GM19238 (cell line): Measurements from ENCODE around the gene STAMBPL1.
"Not testable (repeated sequence)": the region's sequence is repeated elsewhere in the genome, so short reads cannot be mapped to it uniquely, and the experiment has no call there.

ENCODE experiments used
- DNase-seq: peaks from one replicate; pipeline ENCODE4 v3.0.0; 2011; ENCODE audit warnings: low spot score; ENCODE audit not compliant: insufficient read length

The STAMBPL1 gene

DNA sequence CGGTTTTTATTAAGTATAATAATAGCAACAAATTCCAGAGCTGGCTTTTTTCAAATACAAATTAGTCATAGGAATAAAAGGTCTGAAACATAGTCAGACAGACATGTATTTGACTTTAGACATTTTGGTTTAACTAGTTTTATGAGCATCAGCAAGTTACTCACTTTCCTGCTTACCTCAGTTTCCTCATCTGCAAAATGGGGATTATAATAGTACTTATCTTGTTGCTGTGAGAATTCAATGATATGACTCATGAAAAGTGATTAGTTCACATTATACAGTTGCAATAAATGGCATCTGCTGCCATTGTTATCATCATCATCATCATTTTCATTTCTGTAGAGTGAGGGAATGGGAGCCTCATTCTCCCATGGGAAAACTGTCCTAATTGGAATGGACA lies 39.0 kb downstream of the STAMBPL1 start:
- no peak for DNase-seq

DNA sequence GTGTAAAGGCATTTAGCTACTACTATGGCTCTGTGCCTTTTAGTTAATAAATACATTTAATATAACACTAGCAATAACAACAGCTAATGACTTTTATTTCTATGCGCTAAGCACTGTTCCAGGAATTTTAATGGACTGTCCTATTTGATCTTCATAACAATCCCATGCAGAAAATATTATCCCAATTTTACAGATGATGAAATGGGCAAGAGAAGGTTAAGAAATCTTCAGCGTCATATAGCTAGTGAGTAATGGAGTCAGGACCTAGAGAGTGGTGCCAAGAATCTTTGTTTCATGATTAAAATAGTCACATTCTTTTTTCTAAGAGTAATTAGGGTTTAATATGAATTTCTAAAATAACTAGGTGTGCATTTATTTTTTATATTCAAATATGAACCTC lies 40.2 kb downstream of the STAMBPL1 start:
- no peak for DNase-seq

DNA sequence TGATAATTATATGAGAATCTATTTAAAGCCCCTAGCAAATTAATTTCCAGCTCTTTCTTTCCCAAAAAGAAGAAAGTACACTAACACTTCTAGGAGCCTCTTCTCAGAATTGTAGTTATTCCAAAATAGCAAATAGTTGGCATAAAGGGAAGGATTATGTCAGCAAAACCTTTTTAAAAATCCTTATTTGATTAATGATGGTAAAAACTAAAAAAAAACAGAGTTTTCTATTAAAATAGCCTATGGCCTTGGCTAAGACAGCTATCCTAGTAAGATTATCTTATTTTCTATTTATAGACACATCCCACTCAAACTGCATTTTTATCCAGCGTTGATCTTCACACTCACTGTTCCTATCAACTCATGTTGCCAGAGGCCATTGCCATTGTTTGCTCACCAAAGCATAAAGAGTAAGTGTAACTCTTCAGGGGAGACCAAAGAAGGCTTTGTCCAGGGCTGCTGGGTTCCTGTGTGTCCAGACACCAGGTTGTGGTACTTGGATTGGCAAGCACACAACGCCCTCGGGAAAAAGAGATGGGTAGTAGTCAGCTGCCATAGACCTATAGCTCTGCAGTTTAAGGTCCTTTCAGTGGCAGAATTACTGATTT lies 41.0 kb downstream of the STAMBPL1 start:
- no peak for DNase-seq

DNA sequence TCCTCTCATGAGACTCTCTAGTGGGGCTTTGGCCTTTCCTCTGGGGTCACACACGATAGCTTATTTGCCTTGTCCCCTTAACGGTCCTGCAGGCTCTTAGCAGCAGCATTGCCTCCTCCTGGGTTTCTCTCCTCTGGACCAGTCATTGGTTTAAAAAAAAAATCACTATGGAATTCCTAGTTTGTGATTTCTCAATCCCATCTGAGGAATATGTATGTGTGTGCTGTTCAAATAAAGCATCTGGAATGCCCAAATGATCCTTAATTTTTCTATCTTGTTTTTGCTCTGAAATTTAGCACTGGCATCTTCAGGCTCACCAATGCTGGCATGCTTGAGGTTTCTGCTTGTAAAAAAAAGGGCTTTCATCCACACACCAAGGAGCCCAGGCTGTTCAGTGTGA lies 42.0 kb downstream of the STAMBPL1 start:
- no peak for DNase-seq

DNA sequence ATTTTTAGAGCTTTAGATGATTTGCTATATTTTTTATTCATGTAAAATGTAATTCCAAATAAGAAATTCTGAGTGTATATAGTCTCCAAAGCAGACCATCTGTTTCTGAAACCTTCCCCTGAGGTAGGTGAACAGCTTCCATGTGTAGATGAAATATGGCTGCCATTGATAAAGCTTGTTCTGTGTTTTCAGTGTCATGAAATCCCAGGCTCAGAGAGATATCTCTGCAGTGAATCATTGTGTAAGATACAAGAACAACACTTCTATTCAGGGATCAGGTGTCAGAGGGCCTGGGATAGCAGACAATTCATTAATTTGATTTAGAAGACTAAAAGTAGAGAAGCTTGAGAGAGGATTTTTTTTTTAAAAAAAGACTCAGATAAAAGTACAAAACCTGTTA lies 43.5 kb downstream of the STAMBPL1 start:
- DNase-seq: no peak

DNA sequence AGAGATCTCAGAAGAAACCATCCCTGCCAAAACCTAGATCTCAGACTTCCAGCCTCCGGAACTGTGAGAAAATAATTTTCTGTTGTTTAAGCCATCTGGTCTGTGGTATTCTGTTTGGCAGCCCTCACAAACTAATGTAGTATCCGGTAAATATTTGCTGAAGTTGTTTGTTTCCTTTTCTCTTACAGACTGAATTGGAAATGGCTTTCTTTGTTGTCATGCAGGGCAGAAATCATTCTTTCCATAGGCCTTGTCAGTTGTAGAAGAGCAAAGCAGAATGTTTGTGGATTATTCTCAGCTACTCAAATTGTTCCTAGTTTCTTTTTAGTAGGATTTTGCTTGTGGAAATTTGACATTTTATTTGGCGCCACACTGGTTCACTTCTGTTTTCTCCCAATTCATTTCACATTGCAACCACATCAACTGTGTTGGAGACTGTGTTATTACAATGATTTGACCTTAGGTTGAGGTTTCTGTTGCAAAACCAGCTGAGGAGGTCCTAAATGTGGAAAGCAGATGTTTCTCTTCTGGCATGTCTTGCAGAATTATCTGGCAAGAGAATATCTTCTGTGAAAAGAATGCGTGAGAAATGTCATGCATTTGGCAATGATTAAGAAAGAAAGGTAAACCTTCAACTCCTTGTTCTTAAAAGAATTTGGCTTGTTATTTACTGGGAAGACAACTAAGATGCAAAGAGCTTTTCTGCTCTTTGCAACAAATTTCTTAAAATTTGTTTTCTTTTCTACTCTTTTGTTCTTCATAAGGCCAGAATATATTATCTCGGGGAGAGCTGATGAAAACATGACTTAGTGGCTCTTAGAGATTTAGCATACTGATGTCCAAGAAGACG lies 46.7 kb downstream of the STAMBPL1 start:
- DNase-seq: no peak

DNA sequence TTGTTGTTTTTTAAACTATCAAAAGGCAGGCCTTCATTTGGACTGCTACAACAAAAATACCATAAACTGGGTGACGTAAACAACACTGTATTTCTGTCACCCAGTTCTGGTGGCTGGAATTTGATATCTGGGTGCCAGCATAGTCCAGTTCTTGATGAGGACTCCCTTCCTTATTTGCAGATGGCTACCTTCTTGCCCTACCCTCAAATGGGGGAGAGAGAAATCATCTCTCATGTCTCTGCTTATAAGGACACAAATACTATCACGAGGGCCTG lies 47.3 kb downstream of the STAMBPL1 start:
- DNase-seq: no peak

DNA sequence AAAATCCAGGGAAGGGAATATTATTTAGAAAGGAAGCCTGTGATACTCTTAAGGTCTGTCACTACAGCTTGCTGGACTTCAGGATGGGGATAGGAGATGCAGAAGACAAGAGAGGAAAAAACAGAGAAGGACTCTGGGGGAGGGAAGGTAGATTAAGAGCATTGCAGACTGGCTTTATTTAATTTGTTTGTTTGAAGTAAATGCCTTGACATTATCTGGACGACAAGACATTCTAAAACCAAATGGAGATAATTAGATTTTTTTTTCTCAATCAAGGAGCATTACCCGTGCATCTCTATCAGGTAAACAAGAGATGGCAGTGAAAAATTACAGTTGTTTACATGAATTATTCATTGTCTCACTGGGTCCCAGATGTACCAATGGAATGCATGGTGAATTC lies 48.2 kb downstream of the STAMBPL1 start:
- no peak for DNase-seq

DNA sequence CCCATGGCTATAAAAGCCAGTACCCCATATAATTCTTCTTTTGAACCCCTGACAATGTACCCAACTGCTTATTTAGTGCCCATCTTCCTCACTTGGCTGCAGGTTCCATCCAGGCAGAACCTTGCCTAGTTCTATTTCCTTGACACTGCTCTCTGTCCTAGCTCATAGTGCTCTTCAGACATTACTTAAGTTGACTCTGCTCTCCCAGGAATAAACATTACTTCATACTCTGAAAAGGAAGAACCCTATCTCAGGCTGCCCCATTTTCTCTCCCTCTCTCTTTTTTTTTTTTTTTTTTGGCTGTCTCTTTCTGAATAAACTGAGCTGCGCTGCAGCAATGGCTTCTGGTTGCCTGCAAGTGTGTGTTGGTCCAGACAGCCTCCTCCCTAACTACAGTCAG lies 51.5 kb downstream of the STAMBPL1 start:
- DNase-seq: no peak

DNA sequence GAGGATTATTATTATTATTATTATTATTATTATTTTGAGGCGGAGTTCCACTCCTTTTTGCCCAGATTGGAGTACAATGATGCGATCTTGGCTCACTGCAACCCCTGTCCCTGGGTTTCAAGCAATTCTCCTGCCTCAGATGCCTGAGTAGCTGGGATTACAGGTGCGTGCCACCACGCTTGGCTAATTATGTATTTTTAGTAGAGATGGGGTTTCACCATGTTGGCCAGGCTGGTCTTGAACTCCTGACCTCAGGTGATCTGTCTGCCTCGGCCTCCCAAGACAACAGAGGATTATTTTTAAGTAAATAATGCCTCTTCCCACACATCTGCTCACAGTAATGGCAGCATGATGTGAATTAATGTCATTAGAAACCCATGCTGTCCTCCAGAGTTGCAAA lies 52.0 kb downstream of the STAMBPL1 start:
- DNase-seq: not testable (repeated sequence)

DNA sequence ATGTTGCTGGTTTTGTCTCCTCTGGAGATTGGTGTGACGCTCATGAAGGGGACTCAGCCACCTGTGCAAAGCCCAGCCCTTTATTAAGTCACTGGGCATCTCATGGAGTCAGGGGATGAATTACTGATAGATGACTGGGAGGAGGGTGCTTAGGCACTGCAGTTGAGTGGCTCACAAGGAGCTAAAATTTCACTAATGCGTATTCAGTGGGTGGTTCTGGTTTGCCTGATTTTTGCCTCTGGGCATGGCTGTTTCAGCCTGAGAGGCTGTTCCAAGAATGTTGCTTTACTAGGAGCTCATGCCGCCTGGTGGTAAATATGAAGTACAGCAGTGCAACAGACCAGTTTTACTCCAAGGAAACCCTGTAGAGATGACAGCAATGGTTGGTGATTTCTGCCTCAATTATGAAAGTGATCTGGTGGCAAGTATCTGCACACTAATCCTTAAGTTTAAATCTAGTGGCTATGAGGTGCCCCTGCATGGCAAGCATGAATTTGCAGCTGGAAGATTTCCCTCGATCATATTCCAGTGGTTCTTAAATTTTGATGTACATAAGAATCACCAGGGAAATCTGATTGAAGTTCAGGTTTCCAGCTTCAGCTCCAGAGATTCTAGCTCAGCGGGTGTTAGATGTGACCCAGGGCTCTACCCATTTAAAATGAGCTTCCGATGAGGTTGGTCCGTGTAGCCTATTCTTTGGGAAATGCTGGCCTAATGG lies 52.7 kb downstream of the STAMBPL1 start:
- DNase-seq: peak; percentile 19

DNA sequence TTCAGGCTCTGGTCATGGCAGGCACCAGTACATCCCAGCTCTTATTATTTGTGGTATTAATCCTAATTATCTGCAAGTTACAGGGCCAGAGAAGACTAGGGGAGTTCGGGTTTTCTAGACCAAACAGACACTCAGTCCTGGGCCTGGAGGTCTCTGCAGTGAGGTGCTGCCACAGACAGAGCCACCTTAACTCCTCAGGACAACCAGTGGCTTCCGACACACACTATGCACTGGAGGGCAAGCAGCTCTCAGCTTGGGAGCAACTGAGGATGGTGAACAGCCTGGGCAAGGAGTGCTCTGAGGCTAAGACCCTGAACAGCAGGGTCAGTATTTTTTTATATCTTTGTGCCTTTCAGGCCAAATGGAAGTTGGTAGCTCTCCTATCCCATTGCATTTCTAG lies 53.5 kb downstream of the STAMBPL1 start:
- DNase-seq: no peak

DNA sequence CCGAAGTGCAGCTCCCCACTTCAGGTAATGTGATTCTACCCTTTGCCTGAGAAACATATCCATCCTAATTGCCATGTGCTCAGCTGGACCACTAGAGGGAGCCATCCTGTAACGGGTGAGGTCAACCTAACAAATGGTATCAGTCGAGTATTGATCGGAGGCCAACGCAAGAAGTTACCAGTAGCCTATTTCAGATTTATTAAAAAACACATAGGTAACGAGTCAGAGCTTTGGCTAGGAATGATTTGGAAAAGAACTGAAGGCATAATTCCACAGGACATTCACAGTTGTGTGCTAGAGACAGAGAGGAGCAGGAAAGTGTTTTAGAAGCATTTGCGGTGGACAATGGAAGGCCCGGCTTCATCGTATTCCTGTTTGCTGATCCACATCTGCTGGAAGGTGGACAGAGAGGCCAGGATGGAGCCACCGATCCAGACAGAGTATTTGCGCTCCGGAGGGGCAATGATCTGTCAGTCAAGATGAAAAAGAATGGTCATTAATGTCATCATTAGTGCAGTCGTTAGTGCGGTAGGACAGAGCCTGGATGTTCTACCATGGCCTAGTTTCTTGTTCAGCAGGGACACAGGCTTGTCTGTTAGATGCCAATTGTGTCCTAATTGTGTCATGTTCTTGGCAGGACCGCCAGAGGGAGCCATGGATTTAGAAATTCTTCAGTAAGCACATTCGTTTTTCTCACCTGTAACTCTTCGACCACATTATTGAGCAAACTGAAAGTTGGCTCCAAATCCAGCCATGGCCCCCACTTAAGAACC lies 55.0 kb downstream of the STAMBPL1 start:
- DNase-seq: peak; percentile 20

DNA sequence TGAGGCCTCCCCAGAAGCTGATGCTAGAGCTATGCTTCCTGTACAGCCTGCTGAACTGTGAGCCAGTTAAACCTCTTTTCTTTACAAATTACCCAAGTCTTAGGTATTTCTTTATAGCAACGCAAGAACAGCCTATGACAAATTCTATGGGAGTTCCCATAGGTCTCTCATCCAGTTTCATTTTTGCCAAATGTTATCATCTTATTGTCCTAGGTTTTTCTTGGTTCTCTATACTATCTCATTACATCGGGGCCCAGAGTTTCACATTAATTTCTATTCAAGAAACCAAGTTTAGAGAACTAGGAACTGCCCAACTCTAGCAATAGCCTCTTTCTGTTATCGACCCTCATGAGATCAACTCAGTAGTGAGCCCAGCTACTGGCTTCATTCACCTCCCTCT lies 56.6 kb downstream of the STAMBPL1 start:
- no peak for DNase-seq

DNA sequence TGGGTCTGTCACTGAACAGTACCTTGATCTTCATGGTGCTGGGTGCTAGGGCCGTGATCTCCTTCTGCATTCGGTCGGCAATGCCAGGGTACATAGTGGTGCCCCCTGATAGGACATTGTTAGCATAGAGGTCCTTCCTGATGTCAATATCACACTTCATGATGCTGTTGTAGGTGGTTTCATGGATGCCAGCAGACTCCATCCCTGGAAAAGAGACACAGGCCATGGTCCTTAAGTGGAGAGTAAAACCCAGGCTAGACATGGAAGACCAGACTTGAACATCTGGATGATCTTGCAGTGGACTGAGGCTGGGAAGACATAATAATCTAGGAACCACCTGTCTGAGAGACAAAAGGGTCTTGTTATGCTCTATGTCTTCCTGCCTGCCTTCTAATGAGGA lies 58.0 kb downstream of the STAMBPL1 start:
- no peak for DNase-seq

DNA sequence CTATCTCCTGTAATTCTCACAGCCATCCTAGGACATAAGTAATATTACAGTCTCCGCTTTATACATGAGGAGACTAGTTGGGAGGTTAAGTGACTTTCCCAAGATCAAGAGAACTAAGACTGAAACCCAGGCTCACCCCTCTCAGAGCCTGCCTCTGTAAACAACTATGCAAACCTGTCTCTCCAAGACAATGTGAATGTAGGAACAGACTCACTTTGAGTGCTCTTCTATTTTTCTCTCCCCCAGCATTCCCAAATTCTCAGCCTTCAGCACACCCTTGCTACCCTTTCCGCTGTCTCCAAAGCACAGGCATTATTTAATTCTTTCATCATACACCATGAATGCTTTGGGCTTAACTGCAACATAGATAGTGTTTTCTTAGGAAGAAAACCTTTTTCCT lies 58.9 kb downstream of the STAMBPL1 start:
- no peak for DNase-seq

DNA sequence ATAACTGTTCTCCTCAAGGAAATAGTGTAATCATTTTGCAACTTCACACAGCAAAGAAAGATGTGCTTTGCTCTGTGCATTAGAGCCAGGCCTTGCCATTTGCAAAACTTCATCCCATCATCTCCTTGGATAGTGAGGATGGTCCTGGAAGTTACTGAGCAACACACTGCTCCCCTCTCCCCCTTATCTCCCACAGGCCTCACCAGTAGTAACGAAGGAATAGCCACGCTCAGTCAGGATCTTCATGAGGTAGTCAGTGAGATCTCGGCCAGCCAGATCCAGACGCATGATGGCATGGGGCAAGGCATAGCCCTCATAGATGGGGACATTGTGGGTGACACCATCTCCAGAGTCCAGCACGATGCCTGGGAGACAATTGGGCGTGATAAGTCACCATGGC lies 61.0 kb downstream of the STAMBPL1 start:
- no peak for DNase-seq

DNA sequence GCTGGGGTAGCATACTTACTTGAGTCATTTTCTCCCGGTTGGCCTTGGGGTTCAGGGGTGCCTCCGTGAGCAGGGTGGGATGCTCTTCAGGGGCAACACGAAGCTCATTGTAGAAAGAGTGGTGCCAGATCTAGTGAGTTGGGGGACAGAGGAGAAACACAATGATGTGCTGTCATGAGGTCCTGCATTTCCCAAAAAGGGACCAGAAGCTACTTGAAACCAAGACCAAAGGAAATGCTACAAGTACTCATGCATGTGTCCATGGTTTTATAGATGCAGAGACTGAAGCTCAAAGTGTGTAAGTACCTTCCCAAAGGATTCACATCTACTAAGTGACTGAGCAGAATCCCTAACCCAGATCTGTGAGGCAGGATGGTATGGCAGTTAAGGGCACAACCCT lies 63.7 kb downstream of the STAMBPL1 start:
- no peak for DNase-seq

DNA sequence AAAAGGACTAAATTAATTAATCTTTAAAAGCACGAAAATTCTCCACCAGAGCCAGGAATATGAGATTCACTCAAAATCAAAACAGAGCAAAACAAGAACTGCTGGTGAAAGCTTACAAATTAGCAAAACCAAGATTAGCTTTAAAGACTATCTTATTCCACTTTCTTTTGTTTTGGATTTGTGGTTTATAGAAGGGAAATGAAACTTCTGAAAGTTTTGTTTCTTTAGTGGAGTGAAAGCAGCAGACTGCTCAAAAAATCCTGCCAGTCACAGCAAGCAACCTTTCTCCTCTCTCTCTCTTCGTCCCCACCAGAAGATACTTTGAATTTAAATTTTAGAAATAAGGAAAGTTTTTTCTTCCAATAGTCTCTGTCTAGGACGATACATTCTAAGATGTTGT lies 64.8 kb downstream of the STAMBPL1 start:
- no peak for DNase-seq

DNA sequence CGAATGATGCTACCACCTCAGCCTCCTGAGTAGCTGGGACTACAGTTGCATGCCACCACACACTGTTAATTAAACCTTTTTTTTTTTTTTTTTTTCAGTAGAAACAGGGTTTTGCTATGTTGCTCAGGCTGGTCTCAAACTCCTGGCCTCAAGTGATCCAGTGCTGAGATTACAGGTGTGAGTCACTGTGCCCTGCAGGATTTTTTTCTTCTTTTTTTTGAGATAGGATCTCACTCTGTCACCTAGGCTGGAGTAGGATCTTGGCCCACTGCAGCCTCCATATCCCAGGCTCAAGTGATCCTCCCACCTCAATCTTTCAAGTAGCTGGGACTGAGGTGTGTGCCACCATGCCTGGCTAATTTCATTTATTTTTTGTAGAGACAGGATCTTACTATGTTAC lies 66.2 kb downstream of the STAMBPL1 start:
- no peak for DNase-seq

DNA sequence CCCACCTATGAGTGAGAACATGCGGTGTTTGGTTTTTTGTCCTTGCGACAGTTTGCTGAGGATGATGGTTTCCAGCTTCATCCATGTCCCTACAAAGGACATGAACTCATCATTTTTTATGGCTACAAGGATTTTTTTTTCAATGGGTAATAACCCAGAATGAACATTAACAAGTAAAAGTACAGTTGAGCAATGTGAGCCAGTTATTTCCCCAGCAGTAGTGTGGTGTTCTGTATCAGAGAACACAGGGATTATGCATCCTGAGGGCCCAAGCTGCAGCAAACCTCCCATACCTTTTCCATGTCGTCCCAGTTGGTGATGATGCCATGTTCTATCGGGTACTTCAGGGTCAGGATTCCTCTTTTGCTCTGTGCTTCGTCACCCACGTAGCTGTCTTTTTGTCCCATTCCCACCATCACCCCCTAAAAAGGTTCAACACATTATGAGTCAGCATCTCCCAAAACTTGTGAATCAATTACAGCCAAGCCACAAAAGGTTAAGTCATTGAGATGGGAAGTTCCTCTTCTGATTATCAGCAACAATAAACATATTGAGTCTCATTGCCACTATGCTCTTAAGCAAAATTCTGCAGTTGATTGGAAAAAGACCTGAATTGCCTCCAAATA lies 67.0 kb downstream of the STAMBPL1 start:
- no peak for DNase-seq

DNA sequence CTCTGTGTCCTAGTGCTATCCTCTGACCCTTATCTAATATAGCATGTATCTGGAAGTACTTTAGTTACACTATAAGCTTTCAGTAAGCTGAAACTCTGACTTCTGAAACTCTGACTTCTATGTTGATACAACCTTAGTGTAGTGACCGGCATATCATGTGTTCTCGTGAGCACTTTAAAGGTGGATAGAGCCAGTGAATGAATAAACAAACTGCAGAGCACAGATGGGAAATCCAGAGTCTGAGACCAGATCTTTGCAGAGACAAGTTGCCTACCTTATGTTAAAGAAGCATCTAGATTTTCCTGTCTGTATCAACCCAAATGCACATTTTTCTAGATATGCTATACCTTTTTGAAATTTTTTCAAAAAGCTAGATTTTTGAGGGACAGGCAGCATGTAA lies 69.0 kb downstream of the STAMBPL1 start:
- no peak for DNase-seq
